Measurements from ENCODE around the gene EBNA1BP2. TPM values are rescaled to one million over a fixed set of nuclear protein-coding genes. Genes with fewer than 3 reads are reported as not detected.
"Not testable (repeated sequence)": the region's sequence is repeated elsewhere in the genome, so short reads cannot be mapped to it uniquely, and the experiment has no call there.

EBNA1BP2 gene
- total RNA-seq, 1 donor from 2014 or later = 26.7 TPM

GRCh38 chr1:43129426-43129825 is 42.7 kb downstream of the EBNA1BP2 start:
- intact Hi-C loops (cut with DNase I) = no loop called here
- no peak for DNase-seq (ENCODE audit: low spot score)

DNA sequence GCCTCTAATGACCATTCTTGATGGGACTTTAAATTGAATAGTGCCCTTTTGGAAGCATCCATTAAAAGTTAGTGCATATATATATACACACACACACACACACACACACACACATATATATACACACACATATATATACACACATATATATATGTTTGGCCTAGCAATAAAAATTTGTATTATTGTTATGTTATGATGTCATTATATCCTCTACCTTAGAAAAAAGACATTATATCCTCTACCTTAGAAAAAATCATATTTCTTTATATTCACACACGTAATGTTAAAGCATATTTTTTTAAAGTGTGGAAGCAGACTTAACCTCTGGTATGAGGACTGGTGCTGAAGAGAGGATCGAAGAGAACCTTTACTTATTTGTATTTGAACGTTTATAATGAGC is 43.3 kb downstream of the EBNA1BP2 start:
- intact Hi-C loops (cut with DNase I) = no loop called here
- DNase-seq (ENCODE audit: low spot score) = no peak

GRCh38 chr1:43123031-43123430 is 49.1 kb downstream of the EBNA1BP2 start:
- no peak for DNase-seq (ENCODE audit: low spot score)

GRCh38 chr1:43121256-43121900 is 50.7 kb downstream of the EBNA1BP2 start:
- DNase-seq (ENCODE audit: low spot score) = no peak
- intact Hi-C loops (cut with DNase I) = no loop called here

More at GRCh38 chr1:43123031-43123430, 49.1 kb downstream of the EBNA1BP2 start:
- intact Hi-C loops (cut with DNase I) = no loop called here

DNA sequence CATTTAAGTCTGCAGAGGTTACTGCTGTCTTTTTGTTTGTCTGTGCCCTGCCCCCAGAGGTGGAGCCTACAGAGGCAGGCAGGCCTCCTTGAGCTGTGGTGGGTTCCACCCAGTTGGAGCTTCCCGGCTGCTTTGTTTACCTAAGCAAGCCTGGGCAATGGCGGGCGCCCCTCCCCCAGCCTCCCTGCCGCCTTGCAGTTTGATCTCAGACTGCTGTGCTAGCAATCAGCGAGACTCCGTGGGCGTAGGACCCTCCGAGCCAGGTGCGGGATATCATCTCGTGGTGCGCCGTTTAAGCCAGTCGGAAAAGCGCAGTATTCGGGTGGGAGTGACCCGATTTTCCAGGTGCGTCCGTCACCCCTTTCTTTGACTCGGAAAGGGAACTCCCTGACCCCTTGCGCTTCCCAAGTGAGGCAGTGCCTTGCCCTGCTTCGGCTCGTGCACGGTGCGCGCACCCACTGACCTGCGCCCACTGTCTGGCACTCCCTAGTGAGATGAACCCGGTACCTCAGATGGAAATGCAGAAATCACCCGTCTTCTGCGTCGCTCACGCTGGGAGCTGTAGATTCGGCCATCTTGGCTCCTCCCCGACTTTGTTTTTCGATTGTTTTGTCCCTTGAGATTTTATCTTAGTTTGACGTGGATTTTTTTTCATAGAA is 52.0 kb downstream of the EBNA1BP2 start:
- intact Hi-C loops (cut with DNase I); DNase-seq (ENCODE audit: low spot score): not testable (repeated sequence)

Small RNA genes lying within 50 kb of the gene (microRNA-seq; reads per million reads assigned to microRNA genes)
- 1.8 reads per million for gene MIR6733

Other genes starting within 250 kb of the EBNA1BP2 start
- 31.9 TPM for gene SLC2A1, start 213.4 kb downstream of the EBNA1BP2 start, total RNA-seq
- 0.13 TPM for gene CFAP57, start within 50 bp of the EBNA1BP2 start, total RNA-seq
- gene TMEM125, start 97.7 kb upstream of the EBNA1BP2 start, total RNA-seq = not detected
- not detected for gene C1orf210, start 113.3 kb upstream of the EBNA1BP2 start, total RNA-seq
- 27.7 TPM for gene TIE1, start 128.7 kb upstream of the EBNA1BP2 start, total RNA-seq
- 1.6 TPM for gene MPL, start 165.5 kb upstream of the EBNA1BP2 start, total RNA-seq
- 0.78 TPM for gene CDC20, start 186.7 kb upstream of the EBNA1BP2 start, total RNA-seq
- 37.8 TPM for gene ELOVL1, start 195.7 kb upstream of the EBNA1BP2 start, total RNA-seq
- gene MED8, start 217.5 kb upstream of the EBNA1BP2 start, total RNA-seq = 17.9 TPM
- 35.7 TPM for gene SZT2, start 217.6 kb upstream of the EBNA1BP2 start, total RNA-seq

All from cardiac septum (tissue), 1 donor.